Mesenchymal stem cell (in vitro differentiated cells and primary cell): ENCODE results near the gene TUBB6.

Experiments used
- DNase-seq: peaks from one replicate; pipeline ENCODE4 v3.0.0-alpha.2; 2013
- H2AFZ ChIP-seq: one replicate; pipeline ENCODE4 v1.6.1; 2013; ENCODE audit warnings: low read depth, mild to moderate bottlenecking, control low read depth, inconsistent platforms, low read length, moderate library complexity
- H2AK5ac ChIP-seq: 2 replicates; pipeline ENCODE4 v1.6.1; 2013; ENCODE audit warnings: low read length, moderate library complexity, mild to moderate bottlenecking, inconsistent platforms; ENCODE audit not compliant: severe bottlenecking
- H2BK120ac ChIP-seq: one replicate; pipeline ENCODE4 v1.6.1; 2013; ENCODE audit warnings: low read depth, mild to moderate bottlenecking, inconsistent platforms, low read length, moderate library complexity
- H2BK12ac ChIP-seq, 2 experiments: one replicate each; pipeline ENCODE4 v1.6.1; 2013; ENCODE audit warnings: inconsistent platforms in 2 of 2, low read length in 2 of 2, mild to moderate bottlenecking in 2 of 2, moderate library complexity in 2 of 2, control low read depth in 1 of 2
- H2BK15ac ChIP-seq: one replicate; pipeline ENCODE4 v1.6.1; 2013; ENCODE audit warnings: mild to moderate bottlenecking, low read depth, inconsistent platforms; ENCODE audit not compliant: poor library complexity, severe bottlenecking
- H2BK5ac ChIP-seq: 2 replicates; pipeline ENCODE4 v1.6.1; 2013; ENCODE audit warnings: low read depth, mild to moderate bottlenecking, low read length, control low read depth, inconsistent platforms; ENCODE audit not compliant: poor library complexity, severe bottlenecking
- H3K14ac ChIP-seq, 2 experiments: one replicate each; pipeline ENCODE4 v1.6.1; 2013; ENCODE audit warnings: inconsistent platforms in 2 of 2, low read length in 2 of 2, control low read depth in 1 of 2, mild to moderate bottlenecking in 1 of 2, moderate library complexity in 1 of 2
- H3K18ac ChIP-seq, 2 experiments: one replicate each; pipeline ENCODE4 v1.6.1; 2013; ENCODE audit warnings: inconsistent platforms in 2 of 2, low read length in 2 of 2, control low read depth in 1 of 2, low read depth in 1 of 2, mild to moderate bottlenecking in 1 of 2
- H3K23ac ChIP-seq, 2 experiments: one replicate each; pipeline ENCODE4 v1.6.1; 2013; ENCODE audit warnings: inconsistent platforms in 2 of 2, low read length in 2 of 2, mild to moderate bottlenecking in 2 of 2, moderate library complexity in 2 of 2, control low read depth in 1 of 2
- H3K27ac ChIP-seq: 2 replicates; pipeline ENCODE4 v1.5.1; 2013; ENCODE audit warnings: mild to moderate bottlenecking, moderate library complexity, low read length, control low read depth, inconsistent platforms; ENCODE audit not compliant: poor library complexity, severe bottlenecking
- H3K27me3 ChIP-seq, 2 experiments: 2 replicates each; pipeline versions ENCODE4 v1.6.1 to v1.7.0; 2013; ENCODE audit warnings: low read length in 2 of 2, mild to moderate bottlenecking in 2 of 2, moderate library complexity in 2 of 2, control low read depth in 1 of 2, inconsistent platforms in 1 of 2; ENCODE audit not compliant: control insufficient read depth in 1 of 2, insufficient read depth in 1 of 2
- H3K36me3 ChIP-seq, 2 experiments: 2 replicates each; pipeline versions ENCODE4 v1.6.1 to v1.7.0; 2013; ENCODE audit warnings: low read length in 2 of 2, control low read depth in 1 of 2, inconsistent platforms in 1 of 2, low read depth in 1 of 2, mild to moderate bottlenecking in 1 of 2; ENCODE audit not compliant: insufficient read depth in 2 of 2, control insufficient read depth in 1 of 2
- H3K4ac ChIP-seq, 2 experiments: one replicate each; pipeline ENCODE4 v1.6.1; 2013; ENCODE audit warnings: inconsistent platforms in 2 of 2, low read length in 2 of 2, mild to moderate bottlenecking in 2 of 2, moderate library complexity in 2 of 2, control low read depth in 1 of 2, low read depth in 1 of 2
- H3K4me1 ChIP-seq: 2 replicates; pipeline ENCODE4 v1.6.1; 2013; ENCODE audit warnings: low read depth, low read length, control low read depth; ENCODE audit not compliant: control insufficient read depth, insufficient read depth
- H3K4me2 ChIP-seq: 2 replicates; pipeline ENCODE4 v1.6.1; 2013; ENCODE audit warnings: low read length, mild to moderate bottlenecking, inconsistent platforms; ENCODE audit not compliant: poor library complexity, severe bottlenecking
- H3K4me3 ChIP-seq, 2 experiments: 2 replicates each; pipeline versions ENCODE4 v1.5.1 to v1.7.0; 2013; ENCODE audit warnings: low read length in 2 of 2, mild to moderate bottlenecking in 2 of 2, control low read depth in 1 of 2, low read depth in 1 of 2; ENCODE audit not compliant: insufficient read depth in 1 of 2
- H3K79me1 ChIP-seq: replicated peaks from 2 replicates; pipeline ENCODE4 v1.6.1; 2013; ENCODE audit warnings: mild to moderate bottlenecking, control low read depth, low read length, inconsistent platforms; ENCODE audit not compliant: poor library complexity, severe bottlenecking
- H3K9ac ChIP-seq: 2 replicates; pipeline ENCODE4 v1.7.0; 2013; ENCODE audit warnings: mild to moderate bottlenecking, low read length, moderate library complexity
- H3K9me3 ChIP-seq: 2 replicates; pipeline ENCODE4 v1.7.0; 2013; ENCODE audit warnings: mild to moderate bottlenecking, low read length; ENCODE audit not compliant: control insufficient read depth
- H4K8ac ChIP-seq: one replicate; pipeline ENCODE4 v1.6.1; 2013; ENCODE audit warnings: inconsistent platforms, mild to moderate bottlenecking, low read length, moderate library complexity
- H4K91ac ChIP-seq: one replicate; pipeline ENCODE4 v1.6.1; 2013; ENCODE audit warnings: mild to moderate bottlenecking, low read length, inconsistent platforms
- WGBS: methylation state at CpG from one replicate; pipeline ENCODE4 v1.1.7; 2013; ENCODE audit warnings: mixed read lengths; 5-methylcytosine and 5-hydroxymethylcytosine counted together

Gene TUBB6

DNA sequence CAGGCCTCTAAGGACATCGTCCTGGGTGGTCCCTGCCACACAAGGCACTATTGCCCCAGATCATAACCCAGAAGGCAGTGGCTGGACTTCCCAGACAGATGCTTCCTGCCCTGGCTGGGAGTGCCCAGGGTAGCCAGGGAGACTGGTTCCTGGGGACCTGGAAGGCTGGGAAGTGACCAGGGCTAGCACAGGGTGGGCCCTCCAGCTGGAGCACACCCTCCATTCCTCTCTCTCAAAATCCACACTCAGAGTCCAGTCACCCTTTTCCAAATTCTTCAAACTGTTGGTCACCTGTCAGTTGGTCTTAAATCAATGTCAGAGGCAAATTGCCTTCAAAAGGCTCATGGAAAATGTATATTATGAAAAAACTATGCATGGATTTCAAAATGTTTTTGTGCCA, 11.6 kb upstream of the TUBB6 start:
- 86% methylated on average over 1 of the region's 1 CpG for WGBS
- no peaks in the 10 kb centered on the region for H3K36me3 ChIP-seq
- no peak overlapping the region for H2AK5ac ChIP-seq
- H3K18ac ChIP-seq = peak overlapping the region; percentile 25 to 64
- H2BK5ac ChIP-seq = no peak overlapping the region
- H3K14ac ChIP-seq = peak overlapping the region in 1 of 2 experiments; percentile 30
- H3K4me3 ChIP-seq = no peak overlapping the region
- H3K4ac ChIP-seq = peak overlapping the region in 1 of 2 experiments; percentile 46
- peak overlapping the region; percentile 43 for H2BK120ac ChIP-seq
- H2BK15ac ChIP-seq = no peak overlapping the region
- H3K4me2 ChIP-seq = no peak overlapping the region
- H2BK12ac ChIP-seq = peak overlapping the region in 1 of 2 experiments; percentile 87
- no peak overlapping the region for H3K23ac ChIP-seq
- H2AFZ ChIP-seq = no peak overlapping the region
- peaks cover 3% of the 10 kb centered on the region for H3K4me1 ChIP-seq
- H3K9ac ChIP-seq = no peak overlapping the region
- H4K8ac ChIP-seq = peak overlapping the region; percentile 75
- H3K9me3 ChIP-seq = no peaks in the 10 kb centered on the region
- H3K79me1 ChIP-seq = no peaks in the 10 kb centered on the region
- H4K91ac ChIP-seq = peak overlapping the region; percentile 77
- DNase-seq = no peak
- no peaks in the 10 kb centered on the region for H3K27me3 ChIP-seq
- no peak overlapping the region for H3K27ac ChIP-seq

DNA sequence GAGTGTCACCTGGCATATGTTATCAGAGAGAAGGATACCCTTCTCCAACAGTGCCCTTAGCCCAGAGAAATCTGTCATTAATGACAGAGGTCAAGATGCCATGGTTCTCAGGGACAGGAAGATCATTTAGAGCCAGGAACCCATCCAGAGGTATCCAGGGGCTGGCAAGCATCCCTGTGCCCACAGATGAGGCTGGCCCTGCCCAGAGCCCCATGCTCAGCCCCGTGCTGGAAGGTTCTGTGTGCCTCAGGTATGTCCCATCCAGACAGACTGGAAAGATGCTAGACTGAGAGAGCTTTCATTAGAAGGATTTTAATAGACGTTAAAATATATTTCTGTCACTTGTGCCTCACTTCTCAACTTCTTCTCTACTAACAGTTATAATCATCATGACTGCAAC, 8.2 kb upstream of the TUBB6 start:
- peaks cover 3% of the 10 kb centered on the region for H3K4me1 ChIP-seq
- 75% methylated on average over 2 of the region's 2 CpGs for WGBS
- H2AK5ac ChIP-seq = no peak overlapping the region
- no peak overlapping the region for H2BK120ac ChIP-seq
- no peak for DNase-seq
- no peak overlapping the region for H3K27ac ChIP-seq
- no peaks in the 10 kb centered on the region for H3K27me3 ChIP-seq
- H2BK12ac ChIP-seq = no peak overlapping the region
- H3K9me3 ChIP-seq = no peaks in the 10 kb centered on the region
- no peak overlapping the region for H3K14ac ChIP-seq
- no peak overlapping the region for H2BK5ac ChIP-seq
- no peaks in the 10 kb centered on the region for H3K36me3 ChIP-seq
- no peak overlapping the region for H3K4me2 ChIP-seq
- no peak overlapping the region for H4K91ac ChIP-seq
- no peak overlapping the region for H3K23ac ChIP-seq
- H3K4me3 ChIP-seq = no peak overlapping the region
- H3K9ac ChIP-seq = no peak overlapping the region
- H4K8ac ChIP-seq = no peak overlapping the region
- no peak overlapping the region for H2AFZ ChIP-seq
- no peak overlapping the region for H3K4ac ChIP-seq
- H3K79me1 ChIP-seq = no peaks in the 10 kb centered on the region
- H2BK15ac ChIP-seq = no peak overlapping the region
- no peak overlapping the region for H3K18ac ChIP-seq

DNA sequence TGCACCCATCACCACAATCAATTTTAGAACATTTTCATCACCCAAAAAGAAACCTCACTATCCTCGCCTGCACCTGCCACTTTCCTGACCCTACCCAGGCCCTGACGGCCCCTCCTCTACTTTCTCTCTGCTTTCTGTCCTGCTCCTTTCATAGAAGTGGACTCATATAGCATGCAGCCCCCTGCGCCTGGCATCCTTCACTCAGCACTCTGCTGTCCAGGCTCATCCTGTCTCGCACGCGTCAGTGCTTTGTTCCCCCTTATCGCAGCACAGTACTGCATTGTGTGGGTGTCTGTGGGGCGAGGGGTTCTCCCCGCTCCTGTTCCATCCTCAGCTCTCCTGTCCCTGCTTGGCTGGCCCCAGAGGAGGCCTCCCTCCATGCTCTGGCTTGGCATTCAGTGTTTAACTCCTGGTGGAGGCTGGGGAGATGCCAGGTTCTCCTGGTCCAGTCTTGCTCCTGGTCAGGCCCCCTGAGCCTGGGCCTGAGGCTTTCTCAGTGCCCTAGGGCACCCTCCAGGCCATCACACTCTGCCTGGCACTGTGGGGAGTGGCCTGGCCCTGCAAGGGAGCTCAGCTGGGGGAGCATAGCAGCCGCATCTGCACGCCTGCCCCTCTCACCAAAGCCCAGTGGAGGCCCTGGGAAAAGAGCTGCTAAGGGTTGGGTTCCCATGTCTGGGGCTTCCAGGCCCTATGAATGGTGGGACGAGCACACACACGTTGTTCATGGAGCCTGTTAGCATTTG, 6.6 kb upstream of the TUBB6 start:
- 83% methylated on average over 13 of the region's 13 CpGs for WGBS

DNA sequence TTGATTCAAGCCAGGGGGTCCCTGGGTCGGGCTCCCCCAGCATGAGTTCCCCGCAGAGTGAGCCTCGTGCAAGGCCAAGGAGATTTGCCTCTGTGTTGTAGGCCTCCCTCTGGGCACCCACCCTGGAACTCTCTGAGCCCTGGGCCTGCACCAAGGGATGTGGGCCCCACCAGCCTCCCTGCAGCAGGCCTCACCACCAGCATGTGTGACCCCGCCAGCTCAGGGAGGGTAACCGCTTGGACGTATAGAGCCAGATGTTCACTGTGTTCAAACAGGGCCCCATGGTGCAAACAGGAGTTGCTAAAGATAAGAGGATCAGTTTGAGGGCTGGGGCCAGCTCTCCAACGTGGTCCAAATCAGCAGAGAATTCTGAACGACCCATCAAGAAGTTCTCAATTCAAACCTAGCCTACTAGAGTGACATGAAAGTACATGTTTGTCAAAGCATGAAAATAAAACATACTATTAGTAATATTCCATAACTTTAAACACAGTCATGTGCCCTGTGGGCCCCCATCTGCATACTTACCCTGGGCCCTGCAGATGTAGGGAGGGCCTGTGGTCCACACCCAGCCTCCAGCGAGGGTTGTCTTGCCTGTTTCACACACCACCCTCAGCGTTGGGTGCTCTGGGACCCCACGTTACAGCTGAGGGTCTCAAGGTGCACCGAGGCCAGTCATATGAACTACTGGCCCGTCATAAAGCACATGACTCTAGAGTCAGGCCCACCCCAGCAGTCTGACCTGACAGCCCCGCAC, 5.5 kb upstream of the TUBB6 start:
- H3K36me3 ChIP-seq = no peaks in the 10 kb centered on the region
- H3K18ac ChIP-seq = no peak overlapping the region

More for the DNA sequence above, 6.6 kb upstream of the TUBB6 start:
- H3K14ac ChIP-seq = no peak overlapping the region
- no peaks in the 10 kb centered on the region for H3K27me3 ChIP-seq
- DNase-seq = no peak
- H3K9me3 ChIP-seq = no peaks in the 10 kb centered on the region
- H2AK5ac ChIP-seq = no peak overlapping the region
- no peak overlapping the region for H4K91ac ChIP-seq
- H3K4me1 ChIP-seq = peaks cover 6% of the 10 kb centered on the region
- no peak overlapping the region for H3K9ac ChIP-seq
- no peak overlapping the region for H3K27ac ChIP-seq
- no peak overlapping the region for H3K4me3 ChIP-seq
- H2BK12ac ChIP-seq = no peak overlapping the region
- no peak overlapping the region for H3K18ac ChIP-seq
- no peak overlapping the region for H2BK15ac ChIP-seq
- H2BK5ac ChIP-seq = no peak overlapping the region
- no peaks in the 10 kb centered on the region for H3K36me3 ChIP-seq
- no peak overlapping the region for H3K4me2 ChIP-seq
- H3K79me1 ChIP-seq = peaks cover 6% of the 10 kb centered on the region
- no peak overlapping the region for H2BK120ac ChIP-seq
- no peak overlapping the region for H3K4ac ChIP-seq
- H4K8ac ChIP-seq = no peak overlapping the region
- H3K23ac ChIP-seq = no peak overlapping the region
- no peak overlapping the region for H2AFZ ChIP-seq

More for the DNA sequence above, 5.5 kb upstream of the TUBB6 start:
- Histone ChIP-seq H3K4me3 (no peak overlapping the region), H3K4me2 (no peak overlapping the region), H2BK5ac (no peak overlapping the region), H2AFZ (no peak overlapping the region), H3K23ac (no peak overlapping the region), H4K91ac (no peak overlapping the region), H2AK5ac (no peak overlapping the region), H2BK120ac (no peak overlapping the region), H3K27me3 (no peaks in the 10 kb centered on the region), H3K9me3 (no peaks in the 10 kb centered on the region), H3K9ac (no peak overlapping the region), H2BK12ac (no peak overlapping the region), H3K27ac (no peak overlapping the region), H4K8ac (no peak overlapping the region), H2BK15ac (no peak overlapping the region), H3K4me1 (peaks cover 12% of the 10 kb centered on the region), H3K79me1 (peaks cover 6% of the 10 kb centered on the region), H3K4ac (no peak overlapping the region), H3K14ac (no peak overlapping the region)
- 93% methylated on average over 13 of the region's 14 CpGs for WGBS
- DNase-seq = no peak
